Cerebellar cortex (tissue), 1 donor: ENCODE results near the gene LGALS3.
A peak's percentile ranks its signal among the peaks of the same experiment; 100 is the strongest.
"Not testable (repeated sequence)": the region's sequence is repeated elsewhere in the genome, so short reads cannot be mapped to it uniquely, and the experiment has no call there.

Experiments
- DNase-seq: peaks from one replicate; pipeline ENCODE4 v3.0.0-alpha.2; 2015; ENCODE audit warnings: low spot score

The LGALS3 gene

DNA sequence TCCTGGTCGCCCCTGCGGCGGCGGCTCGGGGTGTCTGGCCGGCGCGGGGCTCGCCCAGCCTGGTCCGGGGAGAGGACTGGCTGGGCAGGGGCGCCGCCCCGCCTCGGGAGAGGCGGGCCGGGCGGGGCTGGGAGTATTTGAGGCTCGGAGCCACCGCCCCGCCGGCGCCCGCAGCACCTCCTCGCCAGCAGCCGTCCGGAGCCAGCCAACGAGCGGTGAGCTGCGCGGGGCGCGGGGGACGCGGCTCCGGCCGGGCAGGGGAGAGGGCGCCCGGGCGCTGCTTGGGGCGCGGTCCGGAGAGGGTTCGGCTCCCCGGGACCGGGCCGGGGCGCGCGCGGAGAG is at the start of gene LGALS3:
TSS of gene LGALS3 (plus strand) at position 167 of the 342 bp plus-strand sequence. CDS start 8,122 bp downstream, outside the sequence.
- peak; percentile 33 for DNase-seq

- not testable (repeated sequence) for DNase-seq
Measured at GRCh38 chr14:55079961-55080360, 49.1 kb upstream of the LGALS3 start.

GRCh38 chr14:55084401-55085059 is 44.5 kb upstream of the LGALS3 start:
- DNase-seq = no peak

GRCh38 chr14:55085060-55085660 is 43.9 kb upstream of the LGALS3 start:
- no peak for DNase-seq

DNA sequence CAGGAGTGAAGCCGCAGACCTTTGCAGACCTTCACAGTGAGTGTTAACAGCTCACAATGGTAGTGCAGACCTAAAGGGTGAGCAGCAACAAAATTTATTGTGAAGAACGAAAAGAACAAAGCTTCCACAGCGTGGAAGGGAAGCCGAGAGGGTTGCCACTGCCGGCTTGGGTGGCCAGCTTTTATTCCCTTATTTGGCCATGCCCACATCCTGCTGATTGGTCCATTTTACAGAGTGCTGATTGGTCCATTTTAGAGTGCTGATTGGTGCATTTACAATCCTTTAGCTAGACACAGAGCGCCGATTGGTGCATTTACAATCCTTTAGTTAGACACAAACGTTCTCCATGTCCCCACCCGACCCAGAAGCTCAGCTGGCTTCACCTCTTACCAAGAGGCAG is 42.1 kb upstream of the LGALS3 start:
- DNase-seq = no peak

GRCh38 chr14:55088356-55088755 is 40.7 kb upstream of the LGALS3 start:
- DNase-seq = no peak

DNA sequence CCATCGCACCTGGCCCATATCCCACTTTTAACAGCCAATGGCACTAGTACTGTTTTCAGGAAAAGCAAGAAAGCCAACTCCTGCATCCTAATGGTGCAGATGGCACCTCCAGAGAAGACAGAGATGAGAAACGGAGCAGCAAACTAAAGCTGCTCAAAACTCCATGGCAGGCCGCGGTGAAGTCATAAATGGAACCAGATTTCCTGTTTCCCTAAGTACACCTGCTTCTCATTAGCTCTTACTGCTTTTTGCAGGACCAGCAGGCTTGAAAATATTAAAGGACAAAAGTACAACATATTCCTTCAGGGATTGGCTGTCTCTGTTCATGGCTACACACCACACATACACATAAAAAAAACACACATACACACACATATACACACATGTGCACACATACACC is 36.7 kb upstream of the LGALS3 start:
- no peak for DNase-seq

GRCh38 chr14:55094292-55095157 is 34.5 kb upstream of the LGALS3 start:
- DNase-seq = no peak

GRCh38 chr14:55097881-55098560 is 31.0 kb upstream of the LGALS3 start:
- DNase-seq = no peak

DNA sequence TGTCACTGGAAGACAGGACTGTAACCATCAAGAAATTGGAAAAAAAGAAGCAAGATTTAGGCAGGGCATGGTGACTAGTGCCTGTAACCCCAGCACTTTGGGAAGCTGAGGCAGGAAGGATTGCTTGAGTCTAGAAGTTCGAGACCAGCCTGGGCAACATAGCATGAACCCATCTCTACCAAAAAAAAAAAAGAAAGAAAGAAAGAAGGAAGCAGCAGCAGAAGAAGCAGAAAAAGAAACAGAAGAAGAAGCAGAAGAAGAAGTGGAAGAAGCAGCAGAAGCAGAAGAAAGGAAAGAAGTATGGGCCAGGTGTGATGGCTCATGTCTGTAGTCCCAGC is 30.5 kb upstream of the LGALS3 start:
- no peak for DNase-seq

- DNase-seq = no peak
Measured at GRCh38 chr14:55099756-55100155, 29.3 kb upstream of the LGALS3 start.

DNA sequence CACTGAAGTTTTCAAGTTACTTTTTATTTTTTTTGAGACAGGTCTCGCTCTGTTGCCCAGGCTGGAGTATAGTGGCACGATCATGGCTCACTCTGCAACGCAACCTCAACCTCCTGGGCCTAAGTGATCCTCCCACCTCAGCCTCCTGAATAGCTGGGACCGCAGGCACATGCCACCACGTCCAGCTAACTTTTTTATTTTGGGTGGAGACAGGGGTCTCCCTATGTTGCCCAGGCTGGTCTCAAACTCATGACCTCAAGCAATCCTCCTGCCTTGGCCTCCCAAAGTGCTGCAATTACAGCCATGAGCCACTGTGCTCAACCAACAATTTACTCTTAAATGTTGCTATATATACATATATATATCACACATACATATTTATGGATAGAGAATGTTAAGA is 27.4 kb upstream of the LGALS3 start:
- no peak for DNase-seq

GRCh38 chr14:55102141-55102621 is 26.9 kb upstream of the LGALS3 start:
- DNase-seq = peak; percentile 90

DNA sequence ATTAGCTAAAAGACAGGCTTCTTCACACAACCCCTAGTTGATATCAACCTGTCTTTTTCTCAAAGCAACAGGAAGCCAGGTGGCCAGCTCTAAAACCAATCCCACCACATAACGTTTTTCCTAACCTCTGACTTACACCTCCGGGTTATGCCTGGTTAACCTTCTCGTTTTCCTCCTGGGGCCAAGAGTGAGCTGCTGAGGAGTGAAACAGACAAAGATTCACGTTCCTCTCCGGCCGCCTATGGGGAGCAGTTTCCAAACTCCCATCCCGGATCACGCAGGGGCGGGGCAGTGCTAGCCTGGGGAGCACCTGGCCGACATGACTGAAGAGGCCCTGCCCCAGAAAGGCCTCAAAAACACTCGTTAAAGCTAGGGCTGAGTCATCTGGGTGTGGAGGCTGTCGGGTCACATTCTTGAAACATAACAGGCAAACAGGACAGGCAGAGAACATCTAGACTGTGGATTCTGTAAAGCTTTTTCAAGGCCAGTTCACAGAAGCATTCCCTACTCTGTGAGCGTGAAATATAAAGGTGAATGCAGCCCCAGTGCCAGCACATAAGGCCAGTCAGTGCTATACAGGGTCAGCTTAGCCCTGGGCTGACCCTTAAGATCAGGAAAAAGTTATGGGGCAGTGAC is 25.9 kb upstream of the LGALS3 start:
- DNase-seq = peak; percentile 53

DNA sequence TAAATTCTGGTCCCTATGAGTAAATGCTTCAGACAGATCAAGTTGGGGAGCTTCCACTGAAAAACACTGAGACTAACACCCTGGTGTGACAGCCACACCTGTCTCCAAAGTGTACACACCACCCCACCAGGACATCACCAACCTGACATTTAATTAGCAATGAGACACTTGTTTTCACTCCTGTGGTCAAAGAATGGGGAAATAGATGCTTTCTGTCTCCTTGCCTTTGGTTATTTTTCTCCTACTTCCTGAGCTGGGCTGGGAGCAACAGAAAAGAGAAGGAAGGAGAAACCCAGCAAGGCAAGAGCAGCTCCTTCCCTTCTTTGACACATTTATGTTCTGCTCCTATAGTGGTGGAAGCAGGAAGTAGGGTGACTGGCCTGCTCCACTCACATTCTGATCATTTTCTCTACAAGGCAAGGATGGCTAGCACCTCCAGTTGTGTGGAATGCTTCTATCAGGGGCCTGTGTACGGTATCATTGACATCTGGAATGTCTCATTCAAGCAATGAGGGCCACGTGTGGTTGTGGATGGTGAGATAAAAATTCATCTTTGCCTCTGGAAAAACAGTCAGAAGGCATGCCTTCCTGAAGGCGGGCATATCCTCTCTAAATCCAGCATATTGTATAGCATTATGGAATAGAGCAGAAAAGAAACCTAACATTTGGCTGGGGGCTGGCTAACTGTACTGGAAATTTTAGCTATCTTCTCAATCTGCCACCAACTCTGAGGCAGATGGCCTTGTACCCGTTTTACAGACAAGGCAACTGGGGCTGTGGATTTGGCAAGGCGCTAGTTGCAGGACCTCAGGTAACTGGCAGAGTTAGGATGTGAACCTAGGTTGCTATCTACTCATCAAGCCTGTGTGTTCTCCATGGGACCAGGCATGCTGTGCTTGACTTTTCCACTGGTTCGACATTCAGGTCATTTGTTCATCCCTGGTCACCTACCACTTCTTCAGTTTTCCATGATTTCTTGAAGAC is 24.8 kb upstream of the LGALS3 start:
- DNase-seq = no peak

GRCh38 chr14:55105991-55106390 is 23.1 kb upstream of the LGALS3 start:
- no peak for DNase-seq

- peak; percentile 81 for DNase-seq
Measured at GRCh38 chr14:55107766-55108554, 21.1 kb upstream of the LGALS3 start.

DNA sequence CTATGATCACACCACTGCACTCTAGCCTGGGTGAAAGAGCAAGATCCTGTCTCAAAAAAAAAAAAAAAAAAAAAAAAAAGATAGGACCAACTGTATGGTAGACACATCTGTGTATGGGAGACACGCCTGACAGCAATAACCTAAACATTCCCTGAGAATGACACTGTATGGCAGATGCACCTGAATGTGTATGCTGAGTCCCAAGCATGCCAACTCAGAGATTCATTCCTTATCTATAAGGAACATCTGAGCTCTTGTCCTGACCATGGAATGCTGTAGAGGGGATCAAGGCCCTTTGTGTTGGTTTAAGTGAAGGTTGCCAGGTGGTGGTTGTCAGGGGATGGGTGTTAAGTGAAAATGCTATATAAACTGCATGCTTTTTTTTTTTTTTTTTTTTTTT is 19.2 kb upstream of the LGALS3 start:
- no peak for DNase-seq

- DNase-seq = no peak
Measured at GRCh38 chr14:55111122-55111708, 17.8 kb upstream of the LGALS3 start.

GRCh38 chr14:55114720-55115119 is 14.3 kb upstream of the LGALS3 start:
- DNase-seq = no peak
